GM10266 (cell line): ENCODE results near the gene LRRC57.

Experiments used
- DNase-seq: peaks from one replicate; pipeline ENCODE4 v3.0.0; 2012; ENCODE audit errors: extremely low spot score
- TF ChIP-seq, protein P1 (sequence below): IDR thresholded peaks from 2 replicates; pipeline ENCODE4 v1.5.1; 2012; ENCODE audit warnings: mild to moderate bottlenecking, low read depth; ENCODE audit not compliant: control insufficient read depth, insufficient read depth; ENCODE audit errors: missing control alignments

Gene LRRC57

DNA sequence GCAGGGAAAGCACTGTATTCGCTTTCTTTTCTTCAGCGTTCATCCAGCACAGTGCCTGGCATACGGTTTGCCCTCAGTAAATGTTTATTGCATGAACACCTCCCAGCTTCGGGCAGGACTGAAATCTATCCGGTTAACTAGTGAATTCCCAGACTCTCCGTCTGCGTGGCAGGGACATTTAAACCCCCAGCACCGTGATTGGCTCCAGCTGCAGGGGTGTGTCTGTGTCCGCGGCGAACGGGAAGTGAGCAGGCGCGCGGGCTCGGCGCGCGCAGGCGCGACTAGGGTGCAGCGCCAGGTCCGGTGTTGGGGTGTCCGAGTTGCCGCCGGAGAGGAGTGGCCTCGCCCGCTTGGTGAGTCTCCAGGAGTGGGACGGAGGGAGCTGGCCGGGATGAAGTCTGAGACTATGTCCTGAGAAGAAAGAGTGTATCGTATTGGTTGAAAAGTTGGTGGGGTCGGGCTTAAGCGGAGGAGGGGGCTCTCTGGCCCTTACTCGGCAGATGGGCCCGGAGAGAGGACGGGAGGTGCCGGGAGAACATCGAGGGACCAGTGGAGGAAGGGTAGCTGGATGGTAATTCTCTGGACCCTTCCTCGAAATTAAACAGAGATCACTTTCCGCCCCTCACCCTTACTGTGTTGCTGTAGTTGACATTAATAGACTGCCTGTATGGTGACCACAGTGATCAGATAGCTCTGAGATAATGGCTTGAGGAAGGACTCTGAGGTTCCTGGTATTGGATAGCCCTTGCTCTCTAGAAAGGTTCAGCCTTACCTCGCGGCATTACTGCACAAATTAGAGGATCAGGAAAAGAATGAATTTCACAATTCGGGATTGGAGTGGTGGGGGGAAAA, 53.0 kb downstream of the LRRC57 start, which contains the start of gene SNAP23:
SNAP23 (plus strand) TSS at position 274 of the 852 bp plus-strand sequence. CDS start 16,213 bp downstream, outside the sequence.
- TF ChIP-seq, protein P1, sequence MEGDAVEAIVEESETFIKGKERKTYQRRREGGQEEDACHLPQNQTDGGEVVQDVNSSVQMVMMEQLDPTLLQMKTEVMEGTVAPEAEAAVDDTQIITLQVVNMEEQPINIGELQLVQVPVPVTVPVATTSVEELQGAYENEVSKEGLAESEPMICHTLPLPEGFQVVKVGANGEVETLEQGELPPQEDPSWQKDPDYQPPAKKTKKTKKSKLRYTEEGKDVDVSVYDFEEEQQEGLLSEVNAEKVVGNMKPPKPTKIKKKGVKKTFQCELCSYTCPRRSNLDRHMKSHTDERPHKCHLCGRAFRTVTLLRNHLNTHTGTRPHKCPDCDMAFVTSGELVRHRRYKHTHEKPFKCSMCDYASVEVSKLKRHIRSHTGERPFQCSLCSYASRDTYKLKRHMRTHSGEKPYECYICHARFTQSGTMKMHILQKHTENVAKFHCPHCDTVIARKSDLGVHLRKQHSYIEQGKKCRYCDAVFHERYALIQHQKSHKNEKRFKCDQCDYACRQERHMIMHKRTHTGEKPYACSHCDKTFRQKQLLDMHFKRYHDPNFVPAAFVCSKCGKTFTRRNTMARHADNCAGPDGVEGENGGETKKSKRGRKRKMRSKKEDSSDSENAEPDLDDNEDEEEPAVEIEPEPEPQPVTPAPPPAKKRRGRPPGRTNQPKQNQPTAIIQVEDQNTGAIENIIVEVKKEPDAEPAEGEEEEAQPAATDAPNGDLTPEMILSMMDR, result no peak
- DNase-seq, result peak; percentile 90

DNA sequence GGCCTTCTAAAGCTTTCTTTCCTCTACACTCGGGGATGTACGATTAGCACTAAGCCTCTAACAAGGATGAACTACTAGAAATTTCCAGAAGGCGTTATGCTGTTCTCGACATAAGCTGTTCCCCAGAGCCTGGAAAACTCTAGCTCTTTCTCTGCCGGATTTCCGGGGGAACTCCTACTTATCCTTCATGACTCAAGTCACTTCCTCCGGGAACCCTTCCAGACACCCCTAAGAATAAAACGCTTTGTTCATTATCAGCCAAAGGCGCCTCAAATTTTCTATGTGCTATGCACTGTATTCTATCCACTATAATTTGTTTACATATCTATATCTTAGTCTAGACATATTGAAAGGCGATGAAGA, 53.6 kb downstream of the LRRC57 start:
- DNase-seq, result peak; percentile 14
- TF ChIP-seq, protein P1, result no peak

DNA sequence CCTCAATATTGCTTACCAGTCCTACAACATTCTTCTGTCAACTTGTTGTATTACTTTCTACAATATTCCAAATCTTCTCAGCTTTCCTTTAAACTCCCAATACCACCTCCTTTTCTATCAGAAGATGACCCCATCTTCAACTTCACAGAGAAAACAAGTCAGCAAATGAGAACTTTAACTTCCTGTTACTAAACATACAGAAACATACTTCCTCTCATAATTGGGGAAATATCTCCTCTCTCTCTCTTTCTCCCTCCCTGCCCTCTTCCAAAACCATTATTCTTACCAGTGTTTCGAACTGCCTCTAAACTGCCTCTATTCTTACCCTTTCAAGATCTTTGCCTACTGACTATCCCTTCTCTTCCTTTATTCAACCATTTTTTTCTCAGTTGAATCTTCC, 54.9 kb downstream of the LRRC57 start:
- peak; percentile 10 for DNase-seq
- TF ChIP-seq, protein P1, result no peak

DNA sequence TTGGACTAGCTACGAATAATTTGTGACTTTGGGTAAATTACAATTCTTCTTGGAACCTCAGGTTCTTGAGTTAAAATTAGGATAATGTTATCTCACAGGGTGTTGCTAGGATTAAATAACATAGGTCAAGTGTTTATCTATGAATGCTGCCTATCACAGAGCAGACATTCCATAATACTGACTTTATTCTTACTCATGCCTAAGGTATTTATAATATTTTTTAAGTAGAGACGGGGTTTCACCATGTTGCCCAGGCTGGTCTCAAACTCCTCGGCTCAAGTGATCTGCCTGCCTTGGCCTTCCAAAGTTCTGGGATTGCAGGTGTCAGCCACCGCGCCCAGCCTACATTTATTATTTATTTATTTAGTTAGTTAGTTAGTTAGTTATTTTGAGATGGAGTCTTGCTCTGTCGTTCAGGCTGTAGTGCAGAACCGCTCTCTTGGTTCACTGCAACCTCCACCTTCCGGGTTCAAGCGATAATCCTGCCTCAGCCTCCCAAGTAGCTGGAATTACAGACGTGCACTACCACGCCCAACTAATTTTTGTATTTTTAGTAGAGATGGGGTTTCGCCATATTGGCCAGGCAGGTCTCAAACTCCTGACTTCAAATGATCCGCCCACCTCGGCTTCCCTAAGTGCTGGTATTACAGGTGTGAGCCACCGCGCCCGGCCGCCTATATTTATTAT, 56.9 kb downstream of the LRRC57 start:
- TF ChIP-seq, protein P1, result no peak
- no peak for DNase-seq

DNA sequence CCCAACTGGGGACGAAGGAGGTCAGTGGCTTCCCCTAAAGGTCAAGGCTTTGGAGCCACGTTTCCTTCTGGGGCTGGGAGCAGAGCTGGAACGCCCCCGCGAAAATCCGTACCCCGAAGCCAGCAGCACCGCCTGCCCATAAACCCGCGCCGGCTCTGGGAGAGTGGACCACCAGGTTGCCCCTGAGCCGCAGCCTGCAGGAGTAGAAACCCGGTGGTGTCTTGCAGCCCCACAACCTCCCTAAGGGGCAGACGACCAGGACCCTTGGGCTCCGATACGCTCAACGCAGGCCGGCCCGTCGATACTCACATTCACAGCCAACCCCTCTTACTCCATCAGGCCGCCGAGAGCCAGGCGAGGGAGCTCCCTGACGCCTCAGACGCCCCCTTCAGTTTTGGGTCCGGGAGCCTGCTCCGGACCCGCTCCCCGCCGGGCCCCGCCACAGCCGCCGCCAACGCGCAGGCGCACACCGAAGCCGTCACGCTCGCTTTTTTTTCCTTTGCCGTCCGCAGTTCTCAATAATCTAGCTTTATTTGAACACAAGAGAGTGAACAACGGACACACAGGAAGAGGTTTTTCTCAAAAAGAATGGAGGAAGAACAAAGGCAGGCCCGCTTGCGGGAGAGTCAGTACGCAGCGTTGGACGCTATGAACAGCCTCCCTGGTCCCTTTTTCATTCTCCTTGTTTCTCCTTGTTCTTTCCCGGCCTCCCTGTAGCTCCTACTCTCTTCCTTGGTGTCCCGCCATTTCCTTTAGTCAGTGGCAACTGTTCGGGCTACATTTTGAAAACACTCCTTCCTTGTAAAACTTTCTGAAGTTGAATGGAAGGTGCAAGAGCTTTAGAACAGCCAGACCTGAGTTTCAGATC, 57.7 kb downstream of the LRRC57 start, which contains the start of gene ZNF106:
ZNF106 (minus strand) TSS at position 471 of the 868 bp plus-strand sequence. CDS start 18,852 bp downstream, outside the sequence.
- TF ChIP-seq, protein P1, result peak; percentile 17
- peak; percentile 90 for DNase-seq

DNA sequence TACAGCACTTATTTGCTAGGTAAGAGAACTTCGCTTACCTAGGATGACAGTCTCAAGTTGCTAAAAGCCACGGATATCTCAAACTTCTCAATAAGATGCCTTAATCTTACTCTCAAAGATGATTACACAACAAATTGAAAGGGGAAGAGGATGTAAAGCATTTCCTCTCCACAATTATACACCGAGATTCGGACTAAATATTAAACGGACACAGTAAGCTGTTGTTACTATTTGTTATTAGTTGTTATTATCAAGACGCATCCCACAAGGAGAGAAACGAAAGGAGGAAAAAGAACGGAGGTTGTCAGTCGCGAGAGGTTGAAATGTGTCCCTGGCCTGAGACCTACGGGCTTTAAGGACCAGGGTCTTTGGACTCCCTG, 58.3 kb downstream of the LRRC57 start:
- DNase-seq, result peak; percentile 18

More for the DNA sequence above, 58.3 kb downstream of the LRRC57 start:
- TF ChIP-seq, protein P1, result no peak
